ENCODE results near the gene HNRNPH2.

Gene HNRNPH2

GRCh38 chrX:101462892-101463291, 54.9 kb downstream of the HNRNPH2 start:
- no peaks in the 10 kb centered on the region for H3K4me1 ChIP-seq (ENCODE audit: insufficient read depth, low read length, severe bottlenecking)
- H3F3A ChIP-seq (ENCODE audit: insufficient read depth, low read length) = no peaks in the 10 kb centered on the region
- no peaks in the 10 kb centered on the region for H3K27me3 ChIP-seq (ENCODE audit: insufficient read depth, low read length)
- H4K20me1 ChIP-seq (ENCODE audit: insufficient read depth, low read length) = no peaks in the 10 kb centered on the region
- no peak overlapping the region for H3K9ac ChIP-seq (ENCODE audit: low read length)
- no peaks in the 10 kb centered on the region for H3K79me2 ChIP-seq (ENCODE audit: insufficient read depth, low read length)
- H3K4me3 ChIP-seq (ENCODE audit: low read depth, low read length, poor library complexity, severe bottlenecking) = no peak overlapping the region
- TF ChIP-seq CTCF (IDR thresholded peaks at IDR 0.05; ENCODE audit: low read length) (peak; percentile 25; the same call in 1 of the 2 replicates), EZH2 (IDR thresholded peaks at IDR 0.05; ENCODE audit: borderline replicate concordance, low read length) (no peak)
- H3K4me2 ChIP-seq (ENCODE audit: low read length) = no peak overlapping the region
- H2AFZ ChIP-seq (ENCODE audit: low read length) = no peak overlapping the region
- no peaks in the 10 kb centered on the region for H3K36me3 ChIP-seq (ENCODE audit: insufficient read depth, low read length)
- H3K9me2 ChIP-seq (ENCODE audit: low read depth, low read length) = no peaks in the 10 kb centered on the region
- H3K9me3 ChIP-seq (ENCODE audit: low read length) = no peaks in the 10 kb centered on the region
- no peak overlapping the region for H3K27ac ChIP-seq (ENCODE audit: low read depth, low read length, poor library complexity, severe bottlenecking)
